Naive thymus-derived CD4-positive, alpha-beta T cell (primary cell): ENCODE results near the gene ALPG. TPM values are rescaled to one million over a fixed set of nuclear protein-coding genes. Genes with fewer than 3 reads are reported as not detected.
"Not testable (repeated sequence)": the region's sequence is repeated elsewhere in the genome, so short reads cannot be mapped to it uniquely, and the experiment has no call there.

ENCODE experiments used
- ATAC-seq: fragments of 150-1000 bp; cut with Tn5 transposase; 2 replicates; pipeline ENCODE4 v1.10.0; 2021; ENCODE audit warnings: mild to moderate bottlenecking, moderate library complexity
- CTCF ChIA-PET: fragments of 350-600 bp; sonication (Branson Sonifier 250); formaldehyde crosslinking; loops from one replicate; lab custom pipeline; 2021; ENCODE audit warnings: antibody characterized with exemption; lab: Charles Lee
- POLR2A ChIA-PET: fragments of 350-600 bp; sonication (Branson Sonifier 250); formaldehyde crosslinking; loops from one replicate; lab custom pipeline; 2021; ENCODE audit warnings: antibody characterized with exemption, inconsistent platforms; lab: Charles Lee
- DNase-seq, 9 donors: peaks; one replicate each; pipeline versions ENCODE4 v3.0.0 to v3.0.0-alpha.2; 2020 to 2022; ENCODE audit warnings: mixed read lengths in 1 of 9
- H3K27ac ChIP-seq: one replicate; pipeline ENCODE4 v1.7.0; 2013; ENCODE audit warnings: mild to moderate bottlenecking, low read depth, low read length, moderate library complexity
- H3K27me3 ChIP-seq, 2 donors: one replicate each; pipeline ENCODE4 v1.7.0; 2013; ENCODE audit warnings: low read length in 2 of 2, mild to moderate bottlenecking in 2 of 2, moderate library complexity in 2 of 2; ENCODE audit not compliant: control insufficient read depth in 2 of 2, insufficient read depth in 2 of 2
- H3K36me3 ChIP-seq, 3 experiments: 1 replicate in 2 of 3; 2 replicates in 1 of 3; pipeline ENCODE4 v1.7.0; 2013; ENCODE audit warnings: low read length in 3 of 3, mild to moderate bottlenecking in 3 of 3, moderate library complexity in 1 of 3; ENCODE audit not compliant: insufficient read depth in 3 of 3, control insufficient read depth in 2 of 3
- H3K4me1 ChIP-seq, 2 donors: one replicate each; pipeline ENCODE4 v1.7.0; 2013; ENCODE audit warnings: low read length in 2 of 2, mild to moderate bottlenecking in 2 of 2, moderate library complexity in 1 of 2; ENCODE audit not compliant: control insufficient read depth in 2 of 2, insufficient read depth in 2 of 2
- H3K4me3 ChIP-seq: 2 replicates; pipeline ENCODE4 v1.7.0; 2013; ENCODE audit warnings: mild to moderate bottlenecking, low read length
- H3K9me3 ChIP-seq, 3 experiments: 1 replicate in 2 of 3; 2 replicates in 1 of 3; pipeline ENCODE4 v1.7.0; 2013; ENCODE audit warnings: low read length in 3 of 3; ENCODE audit not compliant: control insufficient read depth in 2 of 3
- H3K27ac Mint-ChIP-seq, 9 donors: one replicate each; pipeline ENCODE4 v1.8.0; 2020 to 2022; ENCODE audit warnings: mixed read lengths in 9 of 9, mild to moderate bottlenecking in 8 of 9, moderate library complexity in 5 of 9, inconsistent platforms in 2 of 9
- H3K27me3 Mint-ChIP-seq, 5 donors: one replicate each; pipeline ENCODE4 v1.8.0; 2021 to 2022; ENCODE audit warnings: mixed read lengths in 5 of 5, mild to moderate bottlenecking in 1 of 5
- H3K36me3 Mint-ChIP-seq, 5 donors: one replicate each; pipeline ENCODE4 v1.8.0; 2020 to 2022; ENCODE audit warnings: mixed read lengths in 5 of 5, mild to moderate bottlenecking in 3 of 5, inconsistent platforms in 1 of 5
- H3K4me1 Mint-ChIP-seq, 7 donors: one replicate each; pipeline ENCODE4 v1.8.0; 2020 to 2022; ENCODE audit warnings: mixed read lengths in 7 of 7, mild to moderate bottlenecking in 3 of 7, inconsistent platforms in 1 of 7
- H3K4me3 Mint-ChIP-seq, 10 donors: one replicate each; pipeline ENCODE4 v1.8.0; 2020 to 2022; ENCODE audit warnings: mild to moderate bottlenecking in 10 of 10, mixed read lengths in 10 of 10, moderate library complexity in 6 of 10, inconsistent platforms in 2 of 10
- H3K9me3 Mint-ChIP-seq, 11 donors: one replicate each; pipeline ENCODE4 v1.8.0; 2020 to 2022; ENCODE audit warnings: mixed read lengths in 11 of 11, mild to moderate bottlenecking in 4 of 11, inconsistent platforms in 1 of 11, moderate library complexity in 1 of 11
- intact Hi-C, 2 donors: fragments of 100-400 bp; cut with micrococcal nuclease; formaldehyde crosslinking; loops; one replicate each; pipeline ENCODE4 v1.15.1; 2023
- polyA plus RNA-seq, 2 donors: library from polyadenylated mRNA; unstranded; fragments of 300-500 nt; fragmentation: Illumina TruSeq; gene quantifications; one replicate each; pipeline ENCODE4 v1.2.3, GENCODE V29; 2021
- total RNA-seq, 6 experiments: library from RNA in 5 of 6; stranded (reverse) in 5 of 6; gene quantifications; 1 replicate in 5 of 6; 2 replicates in 1 of 6; pipeline ENCODE4 v1.2.3 and lab custom pipeline; 2021 to 2026

The ALPG gene
- total and polyA plus RNA-seq, 7 experiments from 2014 or later = not detected

- intact Hi-C loops, CTCF ChIA-PET, H3K4me3 Mint-ChIP-seq, H3K36me3 ChIP-seq, H3K9me3 ChIP-seq, H3K27me3 ChIP-seq, POLR2A ChIA-PET, H3K9me3 Mint-ChIP-seq, H3K36me3 Mint-ChIP-seq, H3K27ac Mint-ChIP-seq, DNase-seq, H3K4me1 Mint-ChIP-seq, H3K4me1 ChIP-seq, H3K27ac ChIP-seq, ATAC-seq, H3K4me3 ChIP-seq: not testable (repeated sequence)
- peaks cover 1 to 25% (median 15%) of the 10 kb centered on the region in 5 donors for H3K27me3 Mint-ChIP-seq
Measured at GRCh38 chr2:232408269-232408668, 1.6 kb downstream of the ALPG start.

- H3K4me3 Mint-ChIP-seq, H3K9me3 ChIP-seq, H3K36me3 ChIP-seq, DNase-seq, intact Hi-C loops, H3K27ac ChIP-seq, CTCF ChIA-PET, POLR2A ChIA-PET, H3K4me1 ChIP-seq, H3K27ac Mint-ChIP-seq, H3K4me3 ChIP-seq, H3K9me3 Mint-ChIP-seq, ATAC-seq, H3K27me3 ChIP-seq, H3K36me3 Mint-ChIP-seq: not testable (repeated sequence)
- Mint-ChIP-seq H3K27me3 (peaks cover 6 to 35% (median 26%) of the 10 kb centered on the region in 5 donors), H3K4me1 (peaks cover 4 to 13% (median 12%) of the 10 kb centered on the region in 7 donors)
Measured at GRCh38 chr2:232409617-232410016, 3.0 kb downstream of the ALPG start.

DNA sequence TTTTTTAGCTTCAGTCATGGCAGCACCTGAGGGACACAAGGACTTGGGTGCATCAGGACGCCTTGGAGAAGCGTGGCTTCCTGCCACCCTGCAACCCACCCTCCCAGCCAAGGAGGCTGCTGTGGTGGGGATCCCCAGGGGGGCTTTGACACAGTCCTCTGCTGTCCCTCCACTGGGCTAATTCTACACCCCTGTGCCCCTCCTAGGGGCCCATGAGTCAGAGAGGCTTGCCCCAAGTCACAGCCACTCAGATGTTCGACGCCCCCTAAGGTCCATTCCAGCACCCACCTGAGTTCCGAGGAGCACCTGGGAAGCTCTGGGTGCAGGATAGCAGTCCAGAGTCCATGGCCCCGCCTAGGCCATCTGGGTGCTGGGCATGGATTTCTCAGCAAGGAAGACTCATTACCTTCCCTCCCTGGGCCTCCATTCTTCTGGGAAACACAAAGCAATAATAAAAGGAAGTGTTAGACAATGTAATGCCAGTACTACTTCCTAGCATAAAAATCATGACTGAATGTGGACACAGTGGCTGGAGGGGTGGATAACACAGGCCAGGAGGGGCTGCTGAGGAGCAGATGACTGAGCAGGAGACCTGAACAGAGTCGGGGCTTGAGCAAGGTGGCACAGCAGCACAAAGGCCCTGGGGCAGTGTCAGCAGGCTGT, 3.7 kb downstream of the ALPG start:
- Mint-ChIP-seq H3K4me1 (peaks cover 4 to 13% (median 12%) of the 10 kb centered on the region in 7 donors), H3K4me3 (peak overlapping the region in 1 of 10 donors; percentile 21), H3K9me3 (no peaks in the 10 kb centered on the region), H3K27me3 (peaks cover 7 to 38% (median 26%) of the 10 kb centered on the region in 5 donors), H3K36me3 (no peaks in the 10 kb centered on the region), H3K27ac (peak overlapping the region in 1 of 9 donors; percentile 77)
- ChIA-PET POLR2A (no interaction called here), CTCF (no interaction called here)
- Histone ChIP-seq H3K27ac (no peak overlapping the region), H3K9me3 (no peaks in the 10 kb centered on the region), H3K4me1 (peaks cover 0 to 6% of the 10 kb centered on the region in 2 donors), H3K36me3 (no peaks in the 10 kb centered on the region), H3K4me3 (no peak overlapping the region), H3K27me3 (no peaks in the 10 kb centered on the region)
- DNase-seq = no peak
- no peak for ATAC-seq
- intact Hi-C loops = no loop called here

GRCh38 chr2:232411901-232412629, 5.4 kb downstream of the ALPG start:
- H3K4me1 ChIP-seq = peaks cover 0 to 6% of the 10 kb centered on the region in 2 donors
- H3K4me1 Mint-ChIP-seq = peaks cover 4 to 13% (median 12%) of the 10 kb centered on the region in 7 donors
- peaks cover 14 to 42% (median 26%) of the 10 kb centered on the region in 5 donors for H3K27me3 Mint-ChIP-seq
- H3K27me3 ChIP-seq = no peaks in the 10 kb centered on the region
- ChIA-PET POLR2A (no interaction called here), CTCF (interaction anchor here (0.6 kb wide), 1 partner anchor 1419 kb away, joined by 3 read pairs; no protein-coding TSS in a partner anchor)
- no peak for ATAC-seq
- H3K27ac ChIP-seq = no peak overlapping the region
- H3K4me3 ChIP-seq = no peak overlapping the region
- intact Hi-C loops = no loop called here
- H3K9me3 ChIP-seq = no peaks in the 10 kb centered on the region
- no peak overlapping the region for H3K27ac Mint-ChIP-seq
- H3K4me3 Mint-ChIP-seq = no peak overlapping the region
- H3K36me3 ChIP-seq = no peaks in the 10 kb centered on the region
- no peak for DNase-seq
- no peaks in the 10 kb centered on the region for H3K36me3 Mint-ChIP-seq
- H3K9me3 Mint-ChIP-seq = no peaks in the 10 kb centered on the region

GRCh38 chr2:232412986-232413385, 6.3 kb downstream of the ALPG start:
- DNase-seq (no peak), ATAC-seq (no peak)
- no peak overlapping the region for H3K4me3 ChIP-seq
- ChIA-PET POLR2A (no interaction called here), CTCF (interaction anchor here (0.6 kb wide), 1 partner anchor 1420 kb away, joined by 3 read pairs; no protein-coding TSS in a partner anchor)
- H3K27me3 Mint-ChIP-seq = peaks cover 14 to 46% (median 28%) of the 10 kb centered on the region in 5 donors
- peak overlapping the region in 2 of 10 donors; percentile 1 to 30 for H3K4me3 Mint-ChIP-seq
- H3K27me3 ChIP-seq = no peaks in the 10 kb centered on the region
- H3K9me3 Mint-ChIP-seq = no peaks in the 10 kb centered on the region
- no peaks in the 10 kb centered on the region for H3K36me3 Mint-ChIP-seq
- peaks cover 4 to 13% (median 12%) of the 10 kb centered on the region in 7 donors for H3K4me1 Mint-ChIP-seq
- intact Hi-C loops = no loop called here
- no peak overlapping the region for H3K27ac Mint-ChIP-seq
- H3K4me1 ChIP-seq = peaks cover 0 to 6% of the 10 kb centered on the region in 2 donors
- no peaks in the 10 kb centered on the region for H3K36me3 ChIP-seq
- no peaks in the 10 kb centered on the region for H3K9me3 ChIP-seq
- H3K27ac ChIP-seq = no peak overlapping the region

- Histone ChIP-seq H3K36me3 (no peaks in the 10 kb centered on the region), H3K9me3 (no peaks in the 10 kb centered on the region), H3K4me3 (no peak overlapping the region), H3K4me1 (peaks cover 0 to 13% of the 10 kb centered on the region in 2 donors), H3K27me3 (no peaks in the 10 kb centered on the region), H3K27ac (no peak overlapping the region)
- ChIA-PET POLR2A (no interaction called here), CTCF (no interaction called here)
- Mint-ChIP-seq H3K9me3 (no peaks in the 10 kb centered on the region), H3K4me1 (peaks cover 10 to 28% (median 19%) of the 10 kb centered on the region in 7 donors), H3K4me3 (no peak overlapping the region), H3K27me3 (peaks cover 25 to 62% (median 33%) of the 10 kb centered on the region in 5 donors), H3K27ac (no peak overlapping the region), H3K36me3 (no peaks in the 10 kb centered on the region)
- intact Hi-C loops = no loop called here
- no peak for ATAC-seq
- DNase-seq = no peak
Measured at GRCh38 chr2:232415138-232415690, 8.6 kb downstream of the ALPG start.
